ENCODE data around the gene OSTF1.

The OSTF1 gene

GRCh38 chr9:75085640-75086039, 2.7 kb upstream of the OSTF1 start:
- DNase-seq: no peak

GRCh38 chr9:75086541-75087288, 1.6 kb upstream of the OSTF1 start:
- DNase-seq: no peak

- no peak for DNase-seq
These were observed 958 bp upstream of the OSTF1 start for GRCh38 chr9:75087289-75087823.

- no peak for DNase-seq
These were observed 495 bp downstream of the OSTF1 start for GRCh38 chr9:75088646-75089372.

GRCh38 chr9:75089373-75089766, 1.1 kb downstream of the OSTF1 start:
- DNase-seq: no peak

- DNase-seq: no peak
These were observed 2.3 kb downstream of the OSTF1 start for GRCh38 chr9:75090579-75090978.

- no peak for DNase-seq
These were observed 4.5 kb downstream of the OSTF1 start for GRCh38 chr9:75092766-75093165.

GRCh38 chr9:75096796-75097195, 8.5 kb downstream of the OSTF1 start:
- no peak for DNase-seq

- DNase-seq: no peak
These were observed 12.8 kb downstream of the OSTF1 start for GRCh38 chr9:75101004-75101588.

GRCh38 chr9:75102177-75102790, 14.0 kb downstream of the OSTF1 start:
- no peak for DNase-seq

GRCh38 chr9:75104607-75105006, 16.3 kb downstream of the OSTF1 start:
- DNase-seq: no peak

- no peak for DNase-seq
These were observed 16.8 kb downstream of the OSTF1 start for GRCh38 chr9:75105019-75105540.

GRCh38 chr9:75105841-75106240, 17.5 kb downstream of the OSTF1 start:
- DNase-seq: no peak

- DNase-seq: no peak
These were observed 18.5 kb downstream of the OSTF1 start for GRCh38 chr9:75106857-75107256.

- DNase-seq: no peak
These were observed 20.3 kb downstream of the OSTF1 start for GRCh38 chr9:75108571-75108970.

GRCh38 chr9:75109210-75109839, 21.0 kb downstream of the OSTF1 start:
- no peak for DNase-seq

- no peak for DNase-seq
These were observed 22.8 kb downstream of the OSTF1 start for GRCh38 chr9:75111019-75111622.

- no peak for DNase-seq
These were observed 24.5 kb downstream of the OSTF1 start for GRCh38 chr9:75112789-75113188.

GRCh38 chr9:75116306-75116705, 28.0 kb downstream of the OSTF1 start:
- DNase-seq: no peak

- DNase-seq: no peak
These were observed 29.2 kb downstream of the OSTF1 start for GRCh38 chr9:75117564-75117963.

- no peak for DNase-seq
These were observed 32.4 kb downstream of the OSTF1 start for GRCh38 chr9:75120686-75121085.

- DNase-seq: no peak
These were observed 33.7 kb downstream of the OSTF1 start for GRCh38 chr9:75121914-75122558.
